Measurements from ENCODE around the gene S100A7A. TPM values are rescaled to one million over a fixed set of nuclear protein-coding genes. Genes with fewer than 3 reads are reported as not detected.

Gene S100A7A
- total and polyA plus RNA-seq, 7 donors, result not detected

DNA sequence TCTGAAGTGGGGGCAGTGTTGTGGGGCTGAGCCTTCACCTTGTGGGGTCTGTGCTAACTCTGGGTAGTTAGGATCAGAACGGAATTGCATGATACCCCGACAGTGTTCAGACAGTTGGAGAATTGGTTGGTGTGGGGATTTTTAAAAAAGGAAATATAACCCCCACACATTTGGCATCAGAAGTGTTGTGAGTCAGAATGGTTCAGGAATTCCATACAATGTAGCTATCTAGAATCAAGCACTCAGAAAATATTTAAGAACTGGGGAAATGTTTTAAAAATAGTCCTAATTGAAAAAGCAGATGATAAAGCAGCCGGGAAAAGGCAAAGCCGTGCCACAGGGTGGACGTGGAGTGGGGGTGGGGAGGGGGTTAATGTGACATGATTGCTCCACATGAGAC lies 50.6 kb downstream of the S100A7A start:
- H3K27me3 ChIP-seq (ENCODE audit: insufficient read depth in 3 of 3, low read length in 2 of 3), result no peaks in the 10 kb centered on the region
- H3K4me3 ChIP-seq, result no peak overlapping the region
- H3K4me1 ChIP-seq, result no peaks in the 10 kb centered on the region
- no peak for ATAC-seq
- WGBS, 3 donors, result 58 to 64% (median 63%) methylated on average over 5 of the region's 5 CpGs
- intact Hi-C loops (cut with DNase I), result loop anchor here in 1 of 2 donors (1.0 kb wide), 1 partner anchor 28 kb away; no protein-coding TSS in a partner anchor
- H3K9me3 ChIP-seq, result no peaks in the 10 kb centered on the region
- H3K27ac ChIP-seq, result no peak overlapping the region
- no peak for DNase-seq
- no peak for TF ChIP-seq CTCF (IDR thresholded peaks at IDR 0.05)
- H3K36me3 ChIP-seq (ENCODE audit: insufficient read depth in 1 of 2, low read depth in 1 of 2), result no peaks in the 10 kb centered on the region

DNA sequence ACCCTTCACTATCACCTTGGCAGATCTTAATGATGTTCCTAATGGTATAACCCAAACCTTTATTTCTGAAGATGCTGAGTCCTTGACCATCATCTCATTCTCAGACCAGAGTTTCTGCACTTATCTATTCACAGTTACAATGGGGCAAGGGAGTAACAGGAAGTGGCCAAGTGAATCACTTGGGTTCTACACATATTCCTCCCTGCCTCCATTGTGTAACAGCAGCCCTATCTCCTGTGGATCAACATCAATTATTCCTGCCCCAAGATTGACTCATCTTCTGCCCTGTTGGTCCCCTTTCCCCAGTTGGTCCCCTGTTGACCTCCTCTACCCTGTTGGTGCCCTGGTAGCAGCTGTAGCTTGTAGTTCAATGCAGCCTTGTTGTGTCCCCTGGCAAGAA lies 54.4 kb downstream of the S100A7A start:
- DNase-seq, result no peak
- H3K4me1 ChIP-seq, result no peaks in the 10 kb centered on the region
- intact Hi-C loops (cut with DNase I), result no loop called here
- no peak for ATAC-seq
- H3K4me3 ChIP-seq, result no peak overlapping the region
- H3K36me3 ChIP-seq (ENCODE audit: insufficient read depth in 1 of 2, low read depth in 1 of 2), result no peaks in the 10 kb centered on the region
- H3K9me3 ChIP-seq, result no peaks in the 10 kb centered on the region
- no peak overlapping the region for H3K27ac ChIP-seq
- no peak for TF ChIP-seq CTCF (IDR thresholded peaks at IDR 0.05)
- H3K27me3 ChIP-seq (ENCODE audit: insufficient read depth in 3 of 3, low read length in 2 of 3), result no peaks in the 10 kb centered on the region

Other genes starting within 250 kb of the S100A7A start
- gene LELP1, start 213.1 kb upstream of the S100A7A start, total RNA-seq, result not detected
- not detected for gene LELP1, start 213.1 kb upstream of the S100A7A start, polyA plus RNA-seq
- gene PRR9, start 198.9 kb upstream of the S100A7A start, total RNA-seq, result not detected
- under 1 TPM in 1 of 3 donors, not detected in 2; 0.04 TPM for gene PRR9, start 198.9 kb upstream of the S100A7A start, polyA plus RNA-seq
- gene LORICRIN, start 156.8 kb upstream of the S100A7A start, total RNA-seq, result not detected
- gene LORICRIN, start 156.8 kb upstream of the S100A7A start, polyA plus RNA-seq, result under 1 TPM in 2 of 3 donors, not detected in 1; 0.06 to 0.25 TPM
- gene PGLYRP3, start 103.6 kb upstream of the S100A7A start, total RNA-seq, result not detected
- gene PGLYRP3, start 103.6 kb upstream of the S100A7A start, polyA plus RNA-seq, result not detected
- gene PGLYRP4, start 67.7 kb upstream of the S100A7A start, total RNA-seq, result not detected
- not detected for gene PGLYRP4, start 67.7 kb upstream of the S100A7A start, polyA plus RNA-seq
- 10 to 100 TPM; 26.4 to 60.3 (median 52.2) TPM for gene S100A9, start 58.7 kb upstream of the S100A7A start, total RNA-seq
- 100 to 1,000 TPM in 1 of 3 donors, 10 to 100 TPM in 2; 38.8 to 111 (median 46.1) TPM for gene S100A9, start 58.7 kb upstream of the S100A7A start, polyA plus RNA-seq
- 1 to 10 TPM; 1.2 to 2.8 (median 1.8) TPM for gene S100A12, start 40.9 kb upstream of the S100A7A start, total RNA-seq
- gene S100A12, start 40.9 kb upstream of the S100A7A start, polyA plus RNA-seq, result 1 to 10 TPM in 2 of 3 donors, under 1 TPM in 1; 0.40 to 3.5 (median 1.0) TPM
- 10 to 100 TPM; 26.0 to 57.0 (median 33.5) TPM for gene S100A8, start 25.4 kb upstream of the S100A7A start, total RNA-seq
- gene S100A8, start 25.4 kb upstream of the S100A7A start, polyA plus RNA-seq, result 10 to 100 TPM; 16.8 to 30.6 (median 25.2) TPM
- under 1 TPM in 1 of 4 donors, not detected in 3; 0.60 TPM for gene S100A7, start 44.1 kb downstream of the S100A7A start, total RNA-seq
- not detected for gene S100A7, start 44.1 kb downstream of the S100A7A start, polyA plus RNA-seq
- gene S100A6, start 119.5 kb downstream of the S100A7A start, total RNA-seq, result 100 to 1,000 TPM in 3 of 4 donors, 10 to 100 TPM in 1; 78.5 to 420 (median 150) TPM
- gene S100A6, start 119.5 kb downstream of the S100A7A start, polyA plus RNA-seq, result 100 to 1,000 TPM; 295 to 506 (median 467) TPM
- not detected for gene S100A5, start 124.4 kb downstream of the S100A7A start, total RNA-seq
- gene S100A5, start 124.4 kb downstream of the S100A7A start, polyA plus RNA-seq, result not detected
- gene S100A4, start 129.3 kb downstream of the S100A7A start, total RNA-seq, result 10 to 100 TPM; 27.0 to 54.7 (median 47.3) TPM
- gene S100A4, start 129.3 kb downstream of the S100A7A start, polyA plus RNA-seq, result 100 to 1,000 TPM in 1 of 3 donors, 10 to 100 TPM in 2; 75.2 to 155 (median 83.6) TPM
- gene S100A3, start 132.7 kb downstream of the S100A7A start, total RNA-seq, result 1 to 10 TPM in 2 of 4 donors, under 1 TPM in 2; 0.34 to 5.5 (median 0.86) TPM
- 1 to 10 TPM in 2 of 3 donors, under 1 TPM in 1; 0.77 to 6.6 (median 3.4) TPM for gene S100A3, start 132.7 kb downstream of the S100A7A start, polyA plus RNA-seq
- gene S100A2, start 149.3 kb downstream of the S100A7A start, total RNA-seq, result 1 to 10 TPM in 3 of 4 donors, under 1 TPM in 1; 0.86 to 10.0 (median 1.1) TPM
- gene S100A2, start 149.3 kb downstream of the S100A7A start, polyA plus RNA-seq, result 10 to 100 TPM in 1 of 3 donors, 1 to 10 TPM in 2; 1.1 to 15.4 (median 2.1) TPM
- gene S100A16, start 196.6 kb downstream of the S100A7A start, total RNA-seq, result 10 to 100 TPM; 23.3 to 57.2 (median 38.3) TPM
- 100 to 1,000 TPM in 1 of 3 donors, 10 to 100 TPM in 2; 23.5 to 251 (median 38.1) TPM for gene S100A16, start 196.6 kb downstream of the S100A7A start, polyA plus RNA-seq
- gene S100A14, start 199.8 kb downstream of the S100A7A start, total RNA-seq, result under 1 TPM in 1 of 4 donors, not detected in 3; 0.22 TPM
- gene S100A14, start 199.8 kb downstream of the S100A7A start, polyA plus RNA-seq, result under 1 TPM; 0.38 to 0.48 (median 0.39) TPM
- 100 to 1,000 TPM in 2 of 4 donors, 10 to 100 TPM in 2; 72.4 to 199 (median 106) TPM for gene S100A13, start 211.0 kb downstream of the S100A7A start, total RNA-seq
- gene S100A13, start 211.0 kb downstream of the S100A7A start, polyA plus RNA-seq, result 100 to 1,000 TPM in 2 of 3 donors, 10 to 100 TPM in 1; 79.6 to 159 (median 133) TPM
- 1,000 to 10,000 TPM in 3 of 4 donors, 100 to 1,000 TPM in 1; 785 to 1,205 (median 1,028) TPM for gene S100A1, start 211.9 kb downstream of the S100A7A start, total RNA-seq
- 1,000 to 10,000 TPM in 1 of 3 donors, 100 to 1,000 TPM in 2; 370 to 1,423 (median 918) TPM for gene S100A1, start 211.9 kb downstream of the S100A7A start, polyA plus RNA-seq
- gene CHTOP, start 217.5 kb downstream of the S100A7A start, total RNA-seq, result 10 to 100 TPM; 71.1 to 87.7 (median 80.2) TPM
- gene CHTOP, start 217.5 kb downstream of the S100A7A start, polyA plus RNA-seq, result 100 to 1,000 TPM in 2 of 3 donors, 10 to 100 TPM in 1; 88.3 to 122 (median 111) TPM
- gene SNAPIN, start 242.2 kb downstream of the S100A7A start, total RNA-seq, result 10 to 100 TPM; 53.9 to 72.0 (median 58.5) TPM
- gene SNAPIN, start 242.2 kb downstream of the S100A7A start, polyA plus RNA-seq, result 100 to 1,000 TPM in 1 of 3 donors, 10 to 100 TPM in 2; 51.7 to 102 (median 60.4) TPM

All from psoas muscle (tissue), 8 donors.